OCI-M2 (cell line): ENCODE data around the gene C1QL2.

Experiments used
- DNase-seq: peaks from one replicate; lab custom pipeline; 2025; ENCODE audit not compliant: unreplicated experiment; lab: John Stamatoyannopoulos, UW

C1QL2 gene

GRCh38 chr2:119144806-119145205, 13.7 kb downstream of the C1QL2 start:
- no peak for DNase-seq

- DNase-seq, result no peak
Observed at GRCh38 chr2:119142824-119143223, 15.7 kb downstream of the C1QL2 start.

GRCh38 chr2:119137502-119137901, 21.0 kb downstream of the C1QL2 start:
- DNase-seq, result no peak

- DNase-seq, result no peak
Observed at GRCh38 chr2:119136872-119137271, 21.7 kb downstream of the C1QL2 start.

GRCh38 chr2:119136093-119136492, 22.5 kb downstream of the C1QL2 start:
- DNase-seq, result no peak

DNA sequence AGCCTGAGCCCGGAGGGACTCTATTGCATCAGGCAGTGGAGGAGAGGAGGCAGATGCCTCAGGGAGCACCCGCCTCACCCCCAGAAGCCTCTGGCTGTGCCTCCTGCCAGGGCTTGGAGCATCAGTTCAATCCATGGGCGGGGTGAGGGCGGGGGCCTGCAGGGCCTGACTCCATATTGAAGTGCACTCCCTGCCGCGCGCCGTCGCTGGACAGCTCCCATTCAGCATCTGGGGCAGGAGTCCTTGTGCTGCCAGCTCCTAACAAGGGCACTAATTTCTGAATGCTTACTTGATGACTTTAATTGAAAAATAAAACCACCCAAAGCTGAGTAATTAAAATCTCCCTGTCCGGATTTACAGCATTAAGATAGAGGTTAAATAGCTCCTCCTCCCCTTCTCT, 23.8 kb downstream of the C1QL2 start:
- no peak for DNase-seq

DNA sequence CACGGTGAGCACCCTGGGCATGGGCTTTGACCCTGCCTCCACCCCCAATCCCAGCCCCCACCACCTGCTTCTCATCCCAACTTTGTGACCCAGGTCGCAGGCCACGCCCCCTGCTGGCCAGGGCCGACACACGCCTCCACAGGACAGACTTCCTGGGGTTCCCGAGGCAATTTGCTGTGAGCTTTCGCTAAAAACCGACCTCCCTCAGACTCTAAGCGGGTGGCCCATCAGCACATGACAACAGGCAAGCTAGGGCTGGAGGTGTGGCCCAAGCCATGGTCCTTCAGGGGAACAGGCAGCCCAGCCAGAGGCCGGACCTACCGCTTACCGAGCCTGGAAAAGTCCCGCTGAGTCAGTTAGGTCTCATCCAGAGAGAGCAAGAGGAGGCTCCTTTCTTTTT, 31.9 kb downstream of the C1QL2 start:
- no peak for DNase-seq

- DNase-seq, result no peak
Observed at GRCh38 chr2:119123389-119123788, 35.2 kb downstream of the C1QL2 start.

DNA sequence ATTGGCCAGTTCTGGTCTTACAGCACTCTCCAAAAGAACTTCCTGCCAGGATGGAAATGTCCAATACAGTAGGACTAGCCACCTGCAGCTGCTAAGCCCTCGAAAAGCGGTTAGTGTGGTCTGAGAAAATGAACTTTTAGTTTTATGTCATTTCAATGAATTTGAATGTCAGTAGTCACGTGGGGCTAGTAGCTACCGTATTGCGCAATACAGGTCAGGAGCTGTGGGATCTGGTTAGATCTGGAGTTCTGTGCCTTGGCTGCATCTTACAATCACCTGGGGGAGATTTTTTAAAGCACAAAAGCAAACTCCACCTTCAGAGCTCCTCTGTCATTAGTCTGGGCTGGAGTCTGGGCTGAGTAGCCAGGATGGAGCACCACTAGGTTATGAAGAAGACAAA, 35.9 kb downstream of the C1QL2 start:
- no peak for DNase-seq

DNA sequence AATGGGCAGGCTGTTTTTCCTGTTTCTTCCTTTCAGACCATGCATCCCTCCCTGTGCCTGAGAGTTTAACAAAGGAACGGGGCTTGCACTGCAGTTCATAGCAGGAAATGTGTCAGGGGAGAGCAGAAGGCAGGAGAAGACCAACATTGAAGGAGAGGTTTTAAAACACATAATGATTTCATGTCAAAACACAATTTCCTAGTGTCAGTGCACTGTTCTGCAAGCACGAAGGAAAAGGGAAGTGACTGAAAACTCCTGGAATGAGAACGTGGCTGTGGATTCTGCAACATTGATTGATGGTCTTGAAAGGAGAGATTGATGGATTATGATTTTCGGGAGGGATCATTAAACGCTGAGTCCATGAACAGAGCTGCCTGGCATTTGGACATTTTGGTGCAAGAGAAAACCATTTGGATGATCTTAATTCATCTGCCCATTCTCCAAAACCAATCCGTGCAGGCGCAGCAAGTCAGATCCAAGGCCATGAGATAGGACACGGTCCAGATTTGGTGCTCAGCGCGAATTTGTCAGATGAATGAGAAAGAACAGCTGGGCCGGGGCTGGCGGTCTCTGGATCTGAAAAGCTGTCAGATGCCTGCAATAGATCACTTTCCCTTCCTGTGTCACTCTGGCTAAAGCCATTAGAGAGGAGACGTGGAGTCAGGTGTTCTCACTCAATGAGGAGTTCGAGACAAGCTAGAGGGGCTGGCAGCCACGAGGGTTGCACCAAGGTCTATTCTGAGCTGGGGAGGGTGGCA, 38.4 kb downstream of the C1QL2 start:
- DNase-seq, result no peak

GRCh38 chr2:119119076-119119785, 39.3 kb downstream of the C1QL2 start:
- no peak for DNase-seq

GRCh38 chr2:119117891-119118882, 40.4 kb downstream of the C1QL2 start:
- DNase-seq, result no peak

DNA sequence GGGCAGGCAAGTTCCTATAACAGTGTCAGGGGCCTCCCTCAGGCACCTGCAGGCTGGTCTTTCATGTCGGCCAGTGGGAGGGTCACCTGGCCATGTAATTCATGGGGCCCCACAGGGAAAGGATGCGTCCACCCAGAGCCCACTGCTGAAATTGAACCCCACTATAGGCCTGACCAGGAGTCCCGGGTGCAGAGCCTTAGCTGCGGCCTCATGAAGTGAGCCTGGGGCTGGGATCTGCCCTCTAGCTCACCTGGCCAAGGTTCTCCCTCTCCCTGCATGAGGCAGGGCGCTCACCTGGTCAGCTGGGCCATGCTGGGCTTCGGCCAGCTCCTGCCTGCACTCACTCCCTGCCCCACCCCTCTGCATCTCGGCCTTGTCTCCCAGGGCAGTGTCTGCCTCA, 41.1 kb downstream of the C1QL2 start:
- DNase-seq, result no peak

DNA sequence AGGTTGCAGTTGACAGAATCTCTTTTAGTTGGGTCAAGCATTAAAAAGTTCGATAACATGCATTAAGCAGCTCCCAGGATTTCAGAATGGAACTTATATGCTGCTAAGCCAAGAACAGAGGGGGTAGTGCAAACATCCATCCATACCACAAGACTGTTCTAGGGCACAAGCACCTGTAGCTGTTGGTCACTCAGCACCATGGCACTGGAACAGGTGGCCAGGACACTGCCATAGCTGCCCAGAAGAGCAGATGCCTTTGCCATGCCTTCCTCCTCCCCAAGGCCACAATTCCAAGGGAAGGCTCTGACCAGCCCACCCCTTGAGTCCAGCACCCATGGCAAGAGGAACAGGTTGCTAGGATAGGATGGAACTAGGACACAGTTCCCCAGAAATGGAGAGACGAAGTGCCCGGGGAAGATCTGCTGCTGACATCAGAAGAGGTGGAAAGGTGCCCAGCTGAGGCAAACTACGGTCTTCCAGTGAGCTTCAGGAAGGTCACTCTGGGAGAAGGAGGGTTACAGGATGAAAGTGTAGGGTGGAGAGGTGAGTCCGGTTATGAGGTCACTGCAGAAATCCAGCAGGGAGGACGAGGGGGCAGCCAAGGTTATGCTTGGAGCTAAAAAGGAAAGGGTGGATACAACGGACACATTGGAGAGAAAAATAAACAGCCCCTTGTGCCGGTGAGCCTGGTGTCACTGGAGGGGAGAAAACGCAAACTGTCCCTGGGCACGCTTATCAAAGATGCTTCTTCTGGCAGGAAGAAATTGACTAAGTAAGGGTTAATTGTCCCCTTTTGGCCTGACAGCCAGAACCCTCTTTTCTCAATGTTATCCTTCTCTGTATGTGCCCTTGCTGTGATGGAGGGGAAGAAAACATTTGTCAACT, 41.9 kb downstream of the C1QL2 start:
- DNase-seq, result no peak

DNA sequence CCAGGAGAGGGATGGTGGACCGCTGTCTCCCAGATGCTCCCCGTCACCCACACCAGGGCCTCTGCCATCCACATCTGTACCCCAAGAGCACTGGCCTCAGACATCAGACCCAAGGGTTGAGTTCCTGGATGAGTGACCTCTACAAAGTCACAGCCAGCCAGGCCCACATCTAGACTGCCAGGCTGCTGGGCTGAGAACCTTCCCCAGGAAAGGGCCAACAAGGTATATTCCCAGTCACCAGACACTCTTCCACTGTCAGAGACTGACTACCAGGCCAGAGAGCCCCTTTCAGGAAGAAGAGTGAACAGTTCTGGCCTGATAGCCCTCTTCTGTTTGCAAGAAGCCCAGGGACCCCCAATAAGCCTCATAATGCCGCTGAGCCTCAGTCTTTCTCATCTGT, 44.3 kb downstream of the C1QL2 start:
- no peak for DNase-seq

- DNase-seq, result no peak
Observed at GRCh38 chr2:119113489-119113770, 45.1 kb downstream of the C1QL2 start.

DNA sequence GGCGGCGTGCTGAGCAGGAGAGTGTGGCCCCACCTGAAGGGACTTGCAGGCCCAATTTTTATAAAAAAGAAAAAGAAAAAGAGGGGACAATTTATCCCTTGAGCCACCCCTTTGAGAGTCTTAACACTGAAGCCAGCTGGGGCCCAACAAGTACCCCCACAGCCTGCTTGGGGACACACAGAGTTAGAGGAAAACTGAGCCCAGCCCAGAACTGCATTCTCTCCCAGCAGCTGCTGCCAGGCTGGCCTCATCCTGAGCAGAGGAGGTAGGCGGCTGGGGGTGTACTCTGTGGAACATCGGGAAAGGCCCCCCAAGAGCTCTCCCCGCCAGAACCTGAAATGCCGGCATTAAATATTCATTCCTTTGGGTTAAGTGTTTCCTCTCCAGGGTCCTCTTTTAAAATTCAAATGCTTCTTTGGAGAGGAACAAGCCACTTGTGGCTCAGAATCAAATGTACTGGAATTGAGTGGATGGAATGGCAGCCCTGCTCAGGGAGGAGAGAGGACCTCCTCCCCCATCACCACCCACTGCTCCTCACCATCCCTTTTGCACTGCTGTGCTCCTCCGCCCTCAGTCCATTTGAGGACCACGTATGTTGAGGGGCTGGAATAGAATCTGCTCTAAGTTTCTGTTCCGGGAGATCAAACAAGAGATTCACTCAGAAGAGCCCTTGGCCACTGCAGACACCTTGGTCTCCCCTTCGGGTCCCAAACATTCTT, 45.6 kb downstream of the C1QL2 start:
- DNase-seq, result no peak

DNA sequence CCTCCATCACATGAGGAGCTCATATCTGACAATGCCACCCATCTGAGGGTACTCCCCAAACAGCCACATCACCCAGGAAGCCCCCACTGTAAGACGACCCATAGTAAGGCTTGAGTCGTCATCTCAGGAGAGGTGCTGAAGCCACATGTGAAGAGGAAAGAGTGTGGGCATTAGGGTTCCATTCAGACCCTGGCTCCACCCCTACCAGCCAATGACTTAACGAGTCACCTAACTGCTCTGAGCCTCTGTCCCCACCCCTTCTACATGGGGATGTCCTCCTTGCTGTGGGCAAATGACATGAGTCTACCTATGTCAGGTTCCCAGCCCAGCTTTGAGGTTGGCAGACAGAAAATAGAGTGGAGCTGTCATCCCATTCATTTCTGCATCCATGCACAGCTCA, 46.3 kb downstream of the C1QL2 start:
- DNase-seq, result no peak

DNA sequence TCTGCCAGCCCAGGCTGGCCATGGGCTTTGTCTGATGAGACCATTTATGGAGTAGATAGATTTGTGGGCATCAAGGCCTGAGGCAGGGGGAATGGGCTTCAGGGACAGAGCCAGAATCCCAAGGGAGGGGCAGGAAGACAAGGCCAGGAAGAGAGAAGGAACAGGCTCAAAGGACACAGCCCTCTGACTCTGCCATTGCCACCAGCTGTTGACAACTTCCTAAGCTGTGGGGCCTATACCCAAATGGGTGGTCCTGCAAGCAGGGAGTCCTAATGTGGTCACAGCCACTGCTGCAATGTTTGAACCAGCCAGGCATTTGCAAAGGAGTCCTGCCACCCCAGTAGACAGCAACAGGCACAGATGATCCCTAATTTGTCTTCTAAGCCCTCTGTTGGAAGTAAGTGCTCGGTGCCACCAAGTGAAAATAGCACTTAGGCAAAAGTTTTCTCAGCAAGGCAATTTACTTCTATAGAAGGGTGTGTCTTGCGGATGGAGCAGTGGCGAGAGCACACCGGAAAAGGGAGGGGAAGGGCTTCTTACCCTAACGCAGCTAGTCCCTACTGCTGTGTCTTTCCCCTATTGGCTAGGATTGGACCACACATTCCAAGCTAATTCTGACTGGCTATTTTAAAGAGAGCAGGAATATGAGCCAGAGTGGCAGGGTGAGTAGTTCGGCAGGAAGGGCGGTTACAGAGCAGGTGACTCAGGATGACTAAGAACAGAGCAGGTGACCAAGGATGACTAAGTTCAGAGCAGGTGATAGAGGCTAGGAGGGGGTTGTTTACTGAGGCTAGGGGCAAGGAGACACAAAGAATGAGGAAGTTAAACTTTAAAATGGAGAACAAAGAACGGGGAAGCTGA, 47.2 kb downstream of the C1QL2 start:
- no peak for DNase-seq
